ENCODE measurements around the gene GRIN2A. TPM values are rescaled to one million over a fixed set of nuclear protein-coding genes. Genes with fewer than 3 reads are reported as not detected.

The GRIN2A gene
- total RNA-seq, 1 donor from 2014 or later, result not detected

DNA sequence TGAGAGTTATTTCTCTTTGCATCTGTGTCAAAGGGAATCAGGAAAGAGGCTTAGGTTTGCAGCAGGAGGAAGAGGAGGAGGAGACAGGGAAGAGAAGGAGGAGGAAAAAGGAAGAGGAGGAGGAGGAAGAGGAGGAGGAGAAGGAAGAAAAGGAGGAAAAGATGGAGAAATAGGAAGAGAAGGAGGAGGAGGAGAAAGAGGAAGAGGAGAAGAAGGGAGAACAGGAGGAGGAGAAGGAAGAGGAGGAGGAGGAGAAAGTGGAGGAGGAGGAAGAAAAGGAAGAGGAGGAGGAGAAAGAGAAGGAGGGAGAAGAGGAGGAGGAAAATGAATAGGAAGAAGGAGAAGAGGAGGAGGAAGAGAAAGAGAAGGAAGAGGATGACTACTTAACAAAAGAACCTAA, 459.1 kb downstream of the GRIN2A start:
- Mint-ChIP-seq H3K27me3 (ENCODE audit: low read depth) (no peaks in the 10 kb centered on the region), H3K4me1 (ENCODE audit: low read depth) (no peaks in the 10 kb centered on the region), H3K27ac (ENCODE audit: unreplicated experiment) (no peak overlapping the region), H3K4me3 (ENCODE audit: unreplicated experiment) (no peak overlapping the region), H3K9me3 (ENCODE audit: low read depth) (no peaks in the 10 kb centered on the region), H3K36me3 (ENCODE audit: low read depth) (no peaks in the 10 kb centered on the region)
- TF ChIP-seq CTCF (IDR thresholded peaks at IDR 0.05), result no peak
- DNase-seq (ENCODE audit: low spot score), result no peak

DNA sequence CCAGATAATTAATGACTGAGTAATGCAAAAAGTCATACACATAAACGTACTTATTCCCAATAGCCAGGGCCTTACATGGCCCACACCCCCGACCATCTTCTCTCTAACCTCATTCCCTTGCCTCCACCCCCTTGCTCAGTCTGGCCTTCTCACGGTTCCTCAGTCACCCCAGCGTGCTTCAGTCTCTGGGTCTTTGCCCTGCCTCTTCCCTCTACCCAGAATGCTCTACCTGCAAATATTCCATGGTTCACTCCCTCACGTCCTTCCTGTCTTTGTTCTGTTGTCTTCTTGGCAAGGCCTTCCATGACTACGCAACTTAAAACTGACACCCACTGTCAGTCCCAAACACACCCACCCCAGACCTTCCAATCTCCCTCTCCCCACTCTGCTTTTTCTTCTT, 468.3 kb downstream of the GRIN2A start:
- H3K9me3 Mint-ChIP-seq (ENCODE audit: low read depth), result peaks cover 10% of the 10 kb centered on the region
- no peaks in the 10 kb centered on the region for H3K4me1 Mint-ChIP-seq (ENCODE audit: low read depth)
- no peak for DNase-seq (ENCODE audit: low spot score)
- no peaks in the 10 kb centered on the region for H3K27me3 Mint-ChIP-seq (ENCODE audit: low read depth)
- H3K36me3 Mint-ChIP-seq (ENCODE audit: low read depth), result no peaks in the 10 kb centered on the region
- H3K4me3 Mint-ChIP-seq (ENCODE audit: unreplicated experiment), result no peak overlapping the region
- no peak overlapping the region for H3K27ac Mint-ChIP-seq (ENCODE audit: unreplicated experiment)
- no peak for TF ChIP-seq CTCF (IDR thresholded peaks at IDR 0.05)

DNA sequence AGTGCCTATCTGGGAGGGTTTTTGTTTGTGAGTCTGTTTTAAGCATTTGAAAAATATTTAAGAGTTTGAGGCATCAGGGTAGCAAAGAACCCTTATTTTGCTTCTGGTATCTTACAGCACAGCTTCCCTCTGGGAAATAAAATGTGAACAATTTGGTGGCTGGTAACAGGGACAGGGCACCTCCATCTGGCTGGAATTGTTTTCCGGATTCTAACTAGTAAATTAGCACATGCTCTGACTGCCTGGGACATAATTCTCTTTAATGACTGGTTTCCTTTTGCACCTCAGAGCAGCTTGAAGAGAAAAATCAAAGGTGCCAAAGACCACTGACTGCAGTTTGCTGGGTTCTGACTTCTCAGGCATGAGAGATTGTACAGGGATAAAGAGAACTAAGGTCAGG, 469.1 kb downstream of the GRIN2A start:
- no peak for DNase-seq (ENCODE audit: low spot score)
- Mint-ChIP-seq H3K9me3 (ENCODE audit: low read depth) (peaks cover 14% of the 10 kb centered on the region), H3K4me1 (ENCODE audit: low read depth) (no peaks in the 10 kb centered on the region), H3K27me3 (ENCODE audit: low read depth) (no peaks in the 10 kb centered on the region), H3K36me3 (ENCODE audit: low read depth) (no peaks in the 10 kb centered on the region), H3K27ac (ENCODE audit: unreplicated experiment) (no peak overlapping the region), H3K4me3 (ENCODE audit: unreplicated experiment) (no peak overlapping the region)
- TF ChIP-seq CTCF (IDR thresholded peaks at IDR 0.05), result no peak

GRCh38 chr16:9708972-9709620, 473.1 kb downstream of the GRIN2A start:
- Mint-ChIP-seq H3K4me3 (ENCODE audit: unreplicated experiment) (no peak overlapping the region), H3K27ac (ENCODE audit: unreplicated experiment) (no peak overlapping the region), H3K4me1 (ENCODE audit: low read depth) (no peaks in the 10 kb centered on the region), H3K36me3 (ENCODE audit: low read depth) (no peaks in the 10 kb centered on the region), H3K27me3 (ENCODE audit: low read depth) (no peaks in the 10 kb centered on the region), H3K9me3 (ENCODE audit: low read depth) (peaks cover 14% of the 10 kb centered on the region)
- DNase-seq (ENCODE audit: low spot score), result no peak
- no peak for TF ChIP-seq CTCF (IDR thresholded peaks at IDR 0.05)

- Mint-ChIP-seq H3K4me3 (ENCODE audit: unreplicated experiment) (no peak overlapping the region), H3K27ac (ENCODE audit: unreplicated experiment) (no peak overlapping the region), H3K4me1 (ENCODE audit: low read depth) (no peaks in the 10 kb centered on the region), H3K9me3 (ENCODE audit: low read depth) (peaks cover 14% of the 10 kb centered on the region), H3K27me3 (ENCODE audit: low read depth) (no peaks in the 10 kb centered on the region), H3K36me3 (ENCODE audit: low read depth) (no peaks in the 10 kb centered on the region)
- DNase-seq (ENCODE audit: low spot score), result no peak
- no peak for TF ChIP-seq CTCF (IDR thresholded peaks at IDR 0.05)
These were observed 475.9 kb downstream of the GRIN2A start for GRCh38 chr16:9706217-9706836.

Measured in chondrocyte (in vitro differentiated cells).